Neural cell (in vitro differentiated cells): ENCODE data around the gene KCNH5.

Source experiments
- EP300 ChIP-seq: fragments of 450-650 bp; conservative IDR thresholded peaks from 2 replicates; pipeline ENCODE4 v1.6.1; 2014; ENCODE audit warnings: antibody characterized with exemption, mild to moderate bottlenecking, moderate library complexity; ENCODE audit not compliant: poor library complexity, severe bottlenecking
- EZH2 ChIP-seq: fragments of 200-600, 300-800 bp; shearing (Covaris generic), sonication (generic); IDR thresholded peaks from 2 replicates; pipeline ENCODE4 v1.6.1; 2014; ENCODE audit warnings: antibody characterized with exemption, low read length, borderline replicate concordance, mild to moderate bottlenecking; ENCODE audit not compliant: insufficient read depth, poor library complexity, severe bottlenecking
- MXI1 ChIP-seq: fragments of 450-650 bp; conservative IDR thresholded peaks from 2 replicates; pipeline ENCODE4 v1.6.1; 2014; ENCODE audit warnings: antibody characterized with exemption, mild to moderate bottlenecking; ENCODE audit not compliant: poor library complexity, severe bottlenecking
- POLR2AphosphoS5 ChIP-seq: IDR thresholded peaks from 2 replicates; pipeline ENCODE4 v1.6.1; 2012
- SMC3 ChIP-seq: fragments of 450-650 bp; conservative IDR thresholded peaks from 2 replicates; pipeline ENCODE4 v1.6.1; 2014; ENCODE audit warnings: antibody characterized with exemption, mild to moderate bottlenecking, moderate library complexity; ENCODE audit not compliant: poor library complexity
- TF ChIP-seq, protein P1 (sequence below): IDR thresholded peaks from 2 replicates; pipeline ENCODE4 v1.6.1; 2012; ENCODE audit warnings: borderline replicate concordance
- TF ChIP-seq, protein P2 (sequence below): fragments of 450-650 bp; IDR thresholded peaks from 2 replicates; pipeline ENCODE4 v1.5.1; 2014; ENCODE audit warnings: antibody characterized with exemption, mild to moderate bottlenecking, moderate library complexity; ENCODE audit not compliant: poor library complexity, severe bottlenecking

DNA sequence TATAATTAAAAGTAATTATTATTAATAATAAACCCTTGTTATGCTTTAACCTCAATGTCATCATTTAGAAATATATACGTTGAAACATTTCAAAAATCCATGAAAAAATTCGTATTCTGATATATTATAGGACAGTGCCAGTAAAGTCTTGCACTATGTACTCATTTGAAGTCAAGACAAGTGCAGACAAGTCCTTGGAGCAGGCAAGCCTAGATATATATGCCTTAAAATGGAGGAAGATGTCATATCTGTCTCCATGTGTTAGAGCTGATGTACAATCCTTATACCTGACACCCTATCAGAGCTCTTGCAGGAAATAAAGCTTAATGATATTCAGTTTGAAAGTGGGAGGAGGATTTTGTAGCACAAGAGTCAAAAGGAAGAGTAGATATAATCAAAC is 310.4 kb downstream of the KCNH5 start:
- TF ChIP-seq, protein P1, sequence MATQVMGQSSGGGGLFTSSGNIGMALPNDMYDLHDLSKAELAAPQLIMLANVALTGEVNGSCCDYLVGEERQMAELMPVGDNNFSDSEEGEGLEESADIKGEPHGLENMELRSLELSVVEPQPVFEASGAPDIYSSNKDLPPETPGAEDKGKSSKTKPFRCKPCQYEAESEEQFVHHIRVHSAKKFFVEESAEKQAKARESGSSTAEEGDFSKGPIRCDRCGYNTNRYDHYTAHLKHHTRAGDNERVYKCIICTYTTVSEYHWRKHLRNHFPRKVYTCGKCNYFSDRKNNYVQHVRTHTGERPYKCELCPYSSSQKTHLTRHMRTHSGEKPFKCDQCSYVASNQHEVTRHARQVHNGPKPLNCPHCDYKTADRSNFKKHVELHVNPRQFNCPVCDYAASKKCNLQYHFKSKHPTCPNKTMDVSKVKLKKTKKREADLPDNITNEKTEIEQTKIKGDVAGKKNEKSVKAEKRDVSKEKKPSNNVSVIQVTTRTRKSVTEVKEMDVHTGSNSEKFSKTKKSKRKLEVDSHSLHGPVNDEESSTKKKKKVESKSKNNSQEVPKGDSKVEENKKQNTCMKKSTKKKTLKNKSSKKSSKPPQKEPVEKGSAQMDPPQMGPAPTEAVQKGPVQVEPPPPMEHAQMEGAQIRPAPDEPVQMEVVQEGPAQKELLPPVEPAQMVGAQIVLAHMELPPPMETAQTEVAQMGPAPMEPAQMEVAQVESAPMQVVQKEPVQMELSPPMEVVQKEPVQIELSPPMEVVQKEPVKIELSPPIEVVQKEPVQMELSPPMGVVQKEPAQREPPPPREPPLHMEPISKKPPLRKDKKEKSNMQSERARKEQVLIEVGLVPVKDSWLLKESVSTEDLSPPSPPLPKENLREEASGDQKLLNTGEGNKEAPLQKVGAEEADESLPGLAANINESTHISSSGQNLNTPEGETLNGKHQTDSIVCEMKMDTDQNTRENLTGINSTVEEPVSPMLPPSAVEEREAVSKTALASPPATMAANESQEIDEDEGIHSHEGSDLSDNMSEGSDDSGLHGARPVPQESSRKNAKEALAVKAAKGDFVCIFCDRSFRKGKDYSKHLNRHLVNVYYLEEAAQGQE = no peak
- no peak for TF ChIP-seq EP300
- TF ChIP-seq EZH2 = no peak
- TF ChIP-seq, protein P2, sequence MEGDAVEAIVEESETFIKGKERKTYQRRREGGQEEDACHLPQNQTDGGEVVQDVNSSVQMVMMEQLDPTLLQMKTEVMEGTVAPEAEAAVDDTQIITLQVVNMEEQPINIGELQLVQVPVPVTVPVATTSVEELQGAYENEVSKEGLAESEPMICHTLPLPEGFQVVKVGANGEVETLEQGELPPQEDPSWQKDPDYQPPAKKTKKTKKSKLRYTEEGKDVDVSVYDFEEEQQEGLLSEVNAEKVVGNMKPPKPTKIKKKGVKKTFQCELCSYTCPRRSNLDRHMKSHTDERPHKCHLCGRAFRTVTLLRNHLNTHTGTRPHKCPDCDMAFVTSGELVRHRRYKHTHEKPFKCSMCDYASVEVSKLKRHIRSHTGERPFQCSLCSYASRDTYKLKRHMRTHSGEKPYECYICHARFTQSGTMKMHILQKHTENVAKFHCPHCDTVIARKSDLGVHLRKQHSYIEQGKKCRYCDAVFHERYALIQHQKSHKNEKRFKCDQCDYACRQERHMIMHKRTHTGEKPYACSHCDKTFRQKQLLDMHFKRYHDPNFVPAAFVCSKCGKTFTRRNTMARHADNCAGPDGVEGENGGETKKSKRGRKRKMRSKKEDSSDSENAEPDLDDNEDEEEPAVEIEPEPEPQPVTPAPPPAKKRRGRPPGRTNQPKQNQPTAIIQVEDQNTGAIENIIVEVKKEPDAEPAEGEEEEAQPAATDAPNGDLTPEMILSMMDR = no peak
- no peak for TF ChIP-seq POLR2AphosphoS5
- TF ChIP-seq SMC3 = no peak
- TF ChIP-seq MXI1 = no peak
